ENCODE results near the gene RTRAF.

- no peak for TF ChIP-seq CTCF (IDR thresholded peaks at IDR 0.05; ENCODE audit: low read depth, low read length, missing input control)
- TF ChIP-seq REST (IDR thresholded peaks at IDR 0.05): no peak
- no peak for TF ChIP-seq TAF1 (conservative IDR thresholded peaks at IDR 0.05)
- no peak for TF ChIP-seq RXRA (IDR thresholded peaks at IDR 0.05)
- no peak for TF ChIP-seq ZBTB33 (IDR thresholded peaks at IDR 0.05)
- TF ChIP-seq SP1 (IDR thresholded peaks at IDR 0.05): no peak
These were observed 10.7 kb upstream of the RTRAF start for GRCh38 chr14:51978681-51979085.
